ENCODE measurements around the gene ACTA1. TPM values are rescaled to one million over a fixed set of nuclear protein-coding genes. Genes with fewer than 3 reads are reported as not detected.
"Not testable (repeated sequence)": the region's sequence is repeated elsewhere in the genome, so short reads cannot be mapped to it uniquely, and the experiment has no call there.

ACTA1 gene
- total and polyA plus RNA-seq, 2 of the 8 experiments (the other 6 are each of a cell fraction or from before 2014, with no cell fraction given): 23.5 to 58.2 TPM

DNA sequence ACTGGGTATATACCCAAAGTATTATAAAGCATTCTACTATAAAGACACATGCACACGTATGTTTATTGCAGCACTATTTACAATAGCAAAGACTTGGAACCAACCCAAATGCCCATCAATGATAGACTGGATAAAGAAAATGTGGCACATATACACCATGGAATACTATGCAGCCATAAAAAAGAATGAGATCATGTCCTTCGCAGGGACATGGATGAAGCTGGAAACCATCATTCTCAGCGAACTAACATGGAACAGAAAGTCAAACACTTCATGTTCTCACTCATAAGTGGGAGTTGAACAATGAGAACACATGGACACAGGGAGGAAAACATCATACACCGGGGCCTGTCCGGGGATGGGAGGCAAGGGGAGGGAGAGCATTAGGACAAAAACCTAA lies 39.4 kb downstream of the ACTA1 start:
- CTCF ChIA-PET (ENCODE audit: partially characterized antibody); H3K18ac ChIP-seq (ENCODE audit: extremely low read depth, low read length); H3K27me3 ChIP-seq (replicated peaks in 1 of 4; ENCODE audit: control insufficient read depth in 3 of 4, extremely low read depth in 1 of 4, insufficient read depth in 3 of 4, low read length in 3 of 4); H3K27ac ChIP-seq (ENCODE audit: low read depth, low read length); H3K79me2 ChIP-seq (ENCODE audit: control insufficient read depth in 1 of 2, insufficient read depth in 2 of 2, low read length in 2 of 2); H4K20me1 ChIP-seq (replicated peaks in 1 of 2; ENCODE audit: control insufficient read depth in 1 of 2, insufficient read depth in 2 of 2, low read length in 2 of 2); H3K56ac ChIP-seq (replicated peaks; ENCODE audit: insufficient read length, low read depth, low read length); POLR2A ChIA-PET (ENCODE audit: partially characterized antibody); FAIRE-seq; H3K4me2 ChIP-seq (ENCODE audit: insufficient read depth in 1 of 2, low read depth in 2 of 2, low read length in 2 of 2); H3K23me2 ChIP-seq (ENCODE audit: low read depth, low read length); H3K79me1 ChIP-seq (ENCODE audit: low read depth, low read length); H3K9me3 ChIP-seq (ENCODE audit: insufficient read depth in 2 of 2, low read depth in 1 of 2, low read length in 1 of 2); H3K23ac ChIP-seq (ENCODE audit: insufficient read length); H4K8ac ChIP-seq (ENCODE audit: extremely low read depth, insufficient read depth, low read length); H2BK15ac ChIP-seq (ENCODE audit: low read length); H2BK12ac ChIP-seq (ENCODE audit: low read depth, low read length); H2AFZ ChIP-seq (ENCODE audit: low read length); H3K4me3 ChIP-seq (ENCODE audit: extremely low read depth in 1 of 4, insufficient read depth in 2 of 4, low read depth in 3 of 4, low read length in 4 of 4); H4K91ac ChIP-seq (replicated peaks; ENCODE audit: insufficient read length, low read length); H2AK5ac ChIP-seq (ENCODE audit: low read depth, low read length); H2BK120ac ChIP-seq (replicated peaks; ENCODE audit: low read depth, low read length); H3K4ac ChIP-seq (replicated peaks; ENCODE audit: insufficient read length, low read depth, low read length); H3K14ac ChIP-seq (ENCODE audit: insufficient read length); H4K5ac ChIP-seq (ENCODE audit: insufficient read length, low read depth, low read length); H2BK20ac ChIP-seq (ENCODE audit: low read length); H2BK5ac ChIP-seq (ENCODE audit: low read depth, low read length); H3K36me3 ChIP-seq (ENCODE audit: control insufficient read depth in 2 of 4, insufficient read depth in 4 of 4, low read length in 3 of 4); DNase-seq (ENCODE audit: low read depth in 1 of 2, low spot score in 2 of 2); H3K4me1 ChIP-seq (replicated peaks in 1 of 4; ENCODE audit: control insufficient read depth in 3 of 4, insufficient read depth in 4 of 4, low read length in 3 of 4); H3K9ac ChIP-seq (replicated peaks in 1 of 4; ENCODE audit: extremely low read depth in 1 of 4, low read depth in 3 of 4, low read length in 3 of 4): not testable (repeated sequence)
- 96% methylated on average over 5 of the region's 5 CpGs; no CpG with 5 or more reads in 1 of the 2 experiments for WGBS, 2 experiments (ENCODE audit: extremely low coverage in 1 of 2, insufficient coverage in 1 of 2, insufficient read length in 1 of 2, insufficient replicate concordance in 2 of 2, low coverage in 1 of 2, low lambda C conversion rate in 2 of 2, missing lambda C conversion rate in 1 of 2)

Measured in H1 (cell line).